ENCODE data around the gene ARMC9.

DNA sequence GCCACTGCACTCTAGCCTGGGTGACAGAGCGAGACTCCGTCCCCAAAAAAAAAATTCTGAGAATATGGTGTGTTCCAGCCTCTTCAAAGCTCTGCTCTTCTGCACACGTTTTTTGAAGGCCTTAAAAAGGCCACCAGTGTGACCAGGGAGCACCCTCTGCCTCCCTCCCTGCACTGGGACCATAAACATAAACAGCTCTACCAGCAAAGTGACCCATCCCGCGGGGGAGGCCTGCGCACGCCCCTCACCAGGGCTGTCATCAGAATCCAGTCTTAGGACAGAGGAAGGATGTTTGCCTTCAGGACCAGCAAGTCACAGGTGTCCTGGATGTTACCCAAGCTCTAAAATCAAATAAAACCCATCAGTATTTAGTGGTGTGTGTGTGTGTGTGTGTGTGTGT, 173.9 kb downstream of the ARMC9 start:
- no peak for TF ChIP-seq POLR2A (IDR thresholded peaks at IDR 0.05)
- TF ChIP-seq, protein P1, sequence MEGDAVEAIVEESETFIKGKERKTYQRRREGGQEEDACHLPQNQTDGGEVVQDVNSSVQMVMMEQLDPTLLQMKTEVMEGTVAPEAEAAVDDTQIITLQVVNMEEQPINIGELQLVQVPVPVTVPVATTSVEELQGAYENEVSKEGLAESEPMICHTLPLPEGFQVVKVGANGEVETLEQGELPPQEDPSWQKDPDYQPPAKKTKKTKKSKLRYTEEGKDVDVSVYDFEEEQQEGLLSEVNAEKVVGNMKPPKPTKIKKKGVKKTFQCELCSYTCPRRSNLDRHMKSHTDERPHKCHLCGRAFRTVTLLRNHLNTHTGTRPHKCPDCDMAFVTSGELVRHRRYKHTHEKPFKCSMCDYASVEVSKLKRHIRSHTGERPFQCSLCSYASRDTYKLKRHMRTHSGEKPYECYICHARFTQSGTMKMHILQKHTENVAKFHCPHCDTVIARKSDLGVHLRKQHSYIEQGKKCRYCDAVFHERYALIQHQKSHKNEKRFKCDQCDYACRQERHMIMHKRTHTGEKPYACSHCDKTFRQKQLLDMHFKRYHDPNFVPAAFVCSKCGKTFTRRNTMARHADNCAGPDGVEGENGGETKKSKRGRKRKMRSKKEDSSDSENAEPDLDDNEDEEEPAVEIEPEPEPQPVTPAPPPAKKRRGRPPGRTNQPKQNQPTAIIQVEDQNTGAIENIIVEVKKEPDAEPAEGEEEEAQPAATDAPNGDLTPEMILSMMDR (IDR thresholded peaks at IDR 0.05): no peak
- TF ChIP-seq EP300 (IDR thresholded peaks at IDR 0.05): no peak

Measured in ovary (tissue), 3 donors.